ENCODE measurements around the gene HMBS.

GRCh38 chr11:119093942-119094815 lies 9.5 kb downstream of the HMBS start:
- TF ChIP-seq EZH2phosphoT487 (IDR thresholded peaks at IDR 0.05; ENCODE audit: low read depth, severe bottlenecking, unreplicated experiment) (no peak), EZH2 (IDR thresholded peaks at IDR 0.05; ENCODE audit: borderline replicate concordance) (no peak)
- TF ChIP-seq, protein P1, sequence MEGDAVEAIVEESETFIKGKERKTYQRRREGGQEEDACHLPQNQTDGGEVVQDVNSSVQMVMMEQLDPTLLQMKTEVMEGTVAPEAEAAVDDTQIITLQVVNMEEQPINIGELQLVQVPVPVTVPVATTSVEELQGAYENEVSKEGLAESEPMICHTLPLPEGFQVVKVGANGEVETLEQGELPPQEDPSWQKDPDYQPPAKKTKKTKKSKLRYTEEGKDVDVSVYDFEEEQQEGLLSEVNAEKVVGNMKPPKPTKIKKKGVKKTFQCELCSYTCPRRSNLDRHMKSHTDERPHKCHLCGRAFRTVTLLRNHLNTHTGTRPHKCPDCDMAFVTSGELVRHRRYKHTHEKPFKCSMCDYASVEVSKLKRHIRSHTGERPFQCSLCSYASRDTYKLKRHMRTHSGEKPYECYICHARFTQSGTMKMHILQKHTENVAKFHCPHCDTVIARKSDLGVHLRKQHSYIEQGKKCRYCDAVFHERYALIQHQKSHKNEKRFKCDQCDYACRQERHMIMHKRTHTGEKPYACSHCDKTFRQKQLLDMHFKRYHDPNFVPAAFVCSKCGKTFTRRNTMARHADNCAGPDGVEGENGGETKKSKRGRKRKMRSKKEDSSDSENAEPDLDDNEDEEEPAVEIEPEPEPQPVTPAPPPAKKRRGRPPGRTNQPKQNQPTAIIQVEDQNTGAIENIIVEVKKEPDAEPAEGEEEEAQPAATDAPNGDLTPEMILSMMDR (IDR thresholded peaks at IDR 0.05; ENCODE audit: poor library complexity): no peak
